Transverse colon (tissue), 4 donors: ENCODE data around the gene VENTX. TPM values are rescaled to one million over a fixed set of nuclear protein-coding genes. Genes with fewer than 3 reads are reported as not detected.

Experiments
- DNase-seq: peaks from one replicate; pipeline ENCODE4 v3.0.0-alpha.2; 2019
- H3K27ac ChIP-seq, 4 donors: fragments of 200-600 bp; sonication (generic); 2 replicates each; pipeline ENCODE4 v1.5.1; 2016 to 2018; ENCODE audit warnings: inconsistent platforms in 4 of 4
- H3K27me3 ChIP-seq: fragments of 200-600 bp; sonication (generic); 2 replicates; pipeline ENCODE4 v1.5.1; 2017; ENCODE audit warnings: inconsistent platforms
- H3K36me3 ChIP-seq, 4 donors: fragments of 200-600 bp; sonication (generic); 2 replicates each; pipeline ENCODE4 v1.5.1; 2017 to 2019; ENCODE audit warnings: inconsistent platforms in 4 of 4
- H3K4me1 ChIP-seq, 4 donors: fragments of 200-600 bp; sonication (generic); 2 replicates each; pipeline ENCODE4 v1.5.1; 2017 to 2020; ENCODE audit warnings: inconsistent platforms in 4 of 4
- H3K4me3 ChIP-seq, 4 donors: fragments of 200-600 bp; sonication (generic); 1 replicate in 1 of 4; 2 replicates in 3 of 4; pipeline versions ENCODE4 v1.5.1 to v1.6.1; 2017 to 2019; ENCODE audit warnings: inconsistent platforms in 4 of 4
- H3K9me3 ChIP-seq, 2 donors: fragments of 200-600 bp; sonication (generic); 2 replicates each; pipeline ENCODE4 v1.5.1; 2017 to 2019; ENCODE audit warnings: inconsistent platforms in 2 of 2
- EP300 ChIP-seq: sonication (generic); formaldehyde crosslinking; IDR thresholded peaks from one replicate; pipeline ENCODE4 v1.6.1; 2017; ENCODE audit warnings: antibody characterized with exemption, low read depth
- POLR2A ChIP-seq: fragments of 450-650 bp; IDR thresholded peaks from one replicate; pipeline ENCODE4 v1.6.1; 2016; ENCODE audit warnings: antibody characterized with exemption, mild to moderate bottlenecking, moderate library complexity
- POLR2AphosphoS5 ChIP-seq, 3 donors: sonication (generic); formaldehyde crosslinking; IDR thresholded peaks; one replicate each; pipeline ENCODE4 v1.6.1; 2016; ENCODE audit warnings: antibody characterized with exemption in 3 of 3
- WGBS, 2 donors: methylation state at CpG; one replicate each; pipeline ENCODE4 v1.1.5; 2018; ENCODE audit warnings: low coverage in 1 of 2; 5-methylcytosine and 5-hydroxymethylcytosine counted together
- in situ Hi-C, 4 donors: fragments of 200-750 bp; cut with MboI; loops; one replicate each; pipeline versions ENCODE4 v1.15.0 to v1.15.1; 2017; ENCODE audit warnings: low sequenced_read_pairs in 3 of 4, low pct_ligation_motif_present in 1 of 4, low pct_unique_long_range_greater_than_20kb in 1 of 4
- intact Hi-C: fragments of 100-400 bp; cut with DNase I; formaldehyde crosslinking; loops from one replicate; pipeline ENCODE4 v1.15.1; 2023; ENCODE audit warnings: low total_unique reads
- total RNA-seq, 4 donors: library from RNA; depleted of rRNA; stranded (reverse); fragments of >200 nt; gene quantifications; one replicate each; pipeline ENCODE4 v1.1.0, GENCODE V29; 2016
- TF ChIP-seq, protein P1 (sequence below), 5 experiments: fragments of 200-600 bp in 3 of 5; fragments of 450-650 bp in 2 of 5; sonication (generic) in 3 of 5; IDR thresholded peaks; 1 replicate in 2 of 5; 2 replicates in 3 of 5; pipeline ENCODE4 v1.5.1; 2016 to 2017; ENCODE audit warnings: antibody characterized with exemption in 5 of 5, inconsistent platforms in 3 of 5, mild to moderate bottlenecking in 2 of 5, moderate library complexity in 1 of 5

VENTX gene
- total RNA-seq, 4 donors from 2014 or later = 0.27 to 0.48 TPM; not detected in 2

DNA sequence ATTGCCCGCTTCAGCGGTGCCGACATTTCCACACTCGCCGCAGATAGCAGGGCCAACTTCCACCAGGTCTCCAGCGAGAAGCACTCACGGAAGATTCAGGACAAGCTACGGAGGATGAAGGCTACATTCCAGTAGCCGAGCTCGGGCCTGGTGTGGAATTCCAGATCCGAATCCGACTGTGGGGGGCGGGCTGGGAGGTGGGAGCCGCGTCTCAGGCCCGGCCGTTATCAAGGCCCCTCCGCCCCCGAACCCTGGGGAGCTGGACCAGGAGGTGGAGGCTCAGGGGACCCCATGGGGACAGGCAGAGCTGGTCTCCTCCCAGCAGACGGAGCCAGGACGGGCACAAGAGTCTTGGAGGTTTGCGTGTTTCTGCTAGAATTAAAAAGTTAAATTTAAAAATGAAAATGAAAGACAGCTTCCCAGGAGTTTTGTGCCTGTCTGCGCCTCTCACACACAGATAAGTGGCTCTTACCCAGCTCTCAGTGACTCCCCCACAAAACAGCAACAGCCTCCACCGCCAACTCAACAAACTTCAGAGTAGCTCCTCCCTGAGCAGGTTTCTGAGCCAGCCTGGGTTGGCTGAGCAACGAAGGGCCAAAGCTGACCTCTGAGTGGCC is 12.8 kb upstream of the VENTX start:
- in situ Hi-C loops = no loop called here
- no peaks in the 10 kb centered on the region for H3K36me3 ChIP-seq
- no peaks in the 10 kb centered on the region for H3K9me3 ChIP-seq
- peaks cover 47% of the 10 kb centered on the region for H3K27me3 ChIP-seq
- no peak overlapping the region for H3K4me3 ChIP-seq
- H3K4me1 ChIP-seq = peaks cover 0 to 3% (median under 1%) of the 10 kb centered on the region in 4 donors
- no peak for DNase-seq
- 83% methylated on average over 25 of the region's 25 CpGs; no CpG with 5 or more reads in 1 of the 2 donors for WGBS, 2 donors
- TF ChIP-seq POLR2AphosphoS5 (IDR thresholded peaks at IDR 0.05) (no peak), POLR2A (no peak), EP300 (no peak)
- TF ChIP-seq, protein P1, sequence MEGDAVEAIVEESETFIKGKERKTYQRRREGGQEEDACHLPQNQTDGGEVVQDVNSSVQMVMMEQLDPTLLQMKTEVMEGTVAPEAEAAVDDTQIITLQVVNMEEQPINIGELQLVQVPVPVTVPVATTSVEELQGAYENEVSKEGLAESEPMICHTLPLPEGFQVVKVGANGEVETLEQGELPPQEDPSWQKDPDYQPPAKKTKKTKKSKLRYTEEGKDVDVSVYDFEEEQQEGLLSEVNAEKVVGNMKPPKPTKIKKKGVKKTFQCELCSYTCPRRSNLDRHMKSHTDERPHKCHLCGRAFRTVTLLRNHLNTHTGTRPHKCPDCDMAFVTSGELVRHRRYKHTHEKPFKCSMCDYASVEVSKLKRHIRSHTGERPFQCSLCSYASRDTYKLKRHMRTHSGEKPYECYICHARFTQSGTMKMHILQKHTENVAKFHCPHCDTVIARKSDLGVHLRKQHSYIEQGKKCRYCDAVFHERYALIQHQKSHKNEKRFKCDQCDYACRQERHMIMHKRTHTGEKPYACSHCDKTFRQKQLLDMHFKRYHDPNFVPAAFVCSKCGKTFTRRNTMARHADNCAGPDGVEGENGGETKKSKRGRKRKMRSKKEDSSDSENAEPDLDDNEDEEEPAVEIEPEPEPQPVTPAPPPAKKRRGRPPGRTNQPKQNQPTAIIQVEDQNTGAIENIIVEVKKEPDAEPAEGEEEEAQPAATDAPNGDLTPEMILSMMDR (IDR thresholded peaks at IDR 0.05) = no peak
- intact Hi-C loops = no loop called here
- H3K27ac ChIP-seq = no peak overlapping the region

DNA sequence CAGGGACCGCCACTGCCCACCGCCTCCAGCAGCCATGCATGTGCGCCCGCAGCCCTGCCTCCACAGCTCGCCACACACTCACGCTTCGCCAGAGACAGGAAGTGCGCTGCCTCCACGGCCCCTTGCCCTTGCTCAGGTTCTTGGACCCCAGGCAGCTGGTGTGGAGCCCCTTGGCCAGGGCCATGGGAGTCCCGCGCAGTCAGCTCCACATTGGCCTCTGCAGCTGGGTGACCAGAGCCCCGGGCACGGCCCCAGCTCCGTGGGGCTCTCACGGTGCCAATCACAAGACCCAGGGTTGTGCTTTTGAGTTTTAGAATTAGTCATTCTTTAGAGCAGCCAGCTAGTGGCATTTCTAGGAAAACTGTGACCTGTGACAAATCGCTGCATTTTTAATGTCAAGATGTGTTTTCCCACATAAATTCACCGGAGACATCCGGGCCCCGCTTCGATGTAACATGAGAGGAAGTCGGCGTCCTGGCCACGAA is 11.9 kb upstream of the VENTX start:
- intact Hi-C loops (no loop called here), in situ Hi-C loops (no loop called here)
- no peak for DNase-seq
- Histone ChIP-seq H3K4me3 (no peak overlapping the region), H3K9me3 (no peaks in the 10 kb centered on the region), H3K27me3 (peaks cover 52% of the 10 kb centered on the region), H3K27ac (no peak overlapping the region), H3K4me1 (peaks cover 0 to 9% (median 4%) of the 10 kb centered on the region in 4 donors), H3K36me3 (no peaks in the 10 kb centered on the region)
- TF ChIP-seq, protein P1 (IDR thresholded peaks at IDR 0.05) = no peak
- TF ChIP-seq POLR2A (no peak), POLR2AphosphoS5 (IDR thresholded peaks at IDR 0.05) (no peak)
- WGBS, 2 donors = 68% methylated on average over 21 of the region's 23 CpGs; no CpG with 5 or more reads in 1 of the 2 donors

DNA sequence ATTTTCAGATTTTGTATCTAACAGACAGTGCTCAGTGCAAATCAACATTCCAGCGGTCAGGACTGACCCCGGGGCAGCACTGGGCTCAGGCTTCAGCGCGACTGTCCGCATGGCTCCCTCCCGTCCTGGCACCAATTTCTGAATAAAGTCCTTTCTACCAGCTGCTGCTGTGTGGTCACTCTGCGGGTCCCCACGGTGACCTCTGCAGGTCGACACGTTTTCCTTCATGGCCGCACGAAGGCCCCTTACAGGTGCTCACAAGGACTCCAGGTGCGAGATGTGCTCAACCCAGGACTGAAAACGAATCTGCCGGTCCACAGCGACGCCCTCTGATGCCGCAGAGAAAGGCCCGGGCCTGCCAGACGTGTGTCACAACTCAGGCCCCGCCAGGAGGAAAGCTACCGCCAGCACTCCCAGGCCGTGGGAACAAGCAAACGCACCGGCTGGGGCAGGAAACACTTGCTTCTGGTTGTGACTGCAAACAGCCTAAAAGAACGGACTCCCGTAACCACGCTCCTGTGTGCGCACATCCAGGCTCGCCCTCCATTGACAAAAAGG is 11.3 kb upstream of the VENTX start:
- intact Hi-C loops = no loop called here

DNA sequence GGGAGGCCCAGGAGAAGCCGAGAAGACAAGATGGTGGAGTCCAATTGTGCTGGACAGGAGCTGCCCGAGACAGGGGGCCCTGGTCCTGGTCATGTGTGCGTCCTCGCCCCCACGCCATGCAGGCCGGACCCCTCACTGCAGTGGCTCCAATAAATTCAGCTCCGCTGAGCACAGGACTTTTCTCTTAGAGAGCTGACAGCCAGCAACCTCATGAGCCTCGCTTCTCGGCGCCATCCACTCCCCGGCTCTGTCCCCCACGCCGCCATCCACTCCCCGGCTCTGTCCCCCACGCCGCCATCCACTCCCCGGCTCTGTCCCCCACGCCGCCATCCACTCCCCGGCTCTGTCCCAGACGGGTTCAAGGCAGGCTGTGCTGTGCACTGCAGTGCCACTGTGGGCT is 10.4 kb upstream of the VENTX start:
- TF ChIP-seq POLR2A (no peak), EP300 (no peak), POLR2AphosphoS5 (IDR thresholded peaks at IDR 0.05) (no peak)
- TF ChIP-seq, protein P1 (IDR thresholded peaks at IDR 0.05) = no peak
- in situ Hi-C loops = no loop called here
- Histone ChIP-seq H3K4me3 (no peak overlapping the region), H3K4me1 (peaks cover 0 to 9% (median 4%) of the 10 kb centered on the region in 4 donors), H3K27ac (no peak overlapping the region), H3K9me3 (no peaks in the 10 kb centered on the region), H3K27me3 (peaks cover 63% of the 10 kb centered on the region), H3K36me3 (no peaks in the 10 kb centered on the region)
- DNase-seq = no peak
- WGBS, 2 donors = 87% methylated on average over 21 of the region's 21 CpGs; no CpG with 5 or more reads in 1 of the 2 donors
- intact Hi-C loops = no loop called here

More for the DNA sequence above, 11.3 kb upstream of the VENTX start:
- Histone ChIP-seq H3K9me3 (no peaks in the 10 kb centered on the region), H3K27me3 (peaks cover 54% of the 10 kb centered on the region), H3K4me1 (peaks cover 0 to 9% (median 4%) of the 10 kb centered on the region in 4 donors), H3K4me3 (no peak overlapping the region), H3K27ac (no peak overlapping the region), H3K36me3 (no peaks in the 10 kb centered on the region)
- DNase-seq = no peak
- in situ Hi-C loops = no loop called here
- 56 to 91% methylated on average over 5 to 30 of the region's 30 CpGs for WGBS, 2 donors
- TF ChIP-seq, protein P1 (IDR thresholded peaks at IDR 0.05) = no peak
- no peak for TF ChIP-seq POLR2AphosphoS5 (IDR thresholded peaks at IDR 0.05)
- no peak for TF ChIP-seq EP300
- TF ChIP-seq POLR2A = no peak
